ENCODE measurements around the gene GALK2. TPM values are rescaled to one million over a fixed set of nuclear protein-coding genes. Genes with fewer than 3 reads are reported as not detected.

GALK2 gene
- total RNA-seq, 1 experiment from 2014 or later = 13.7 TPM

DNA sequence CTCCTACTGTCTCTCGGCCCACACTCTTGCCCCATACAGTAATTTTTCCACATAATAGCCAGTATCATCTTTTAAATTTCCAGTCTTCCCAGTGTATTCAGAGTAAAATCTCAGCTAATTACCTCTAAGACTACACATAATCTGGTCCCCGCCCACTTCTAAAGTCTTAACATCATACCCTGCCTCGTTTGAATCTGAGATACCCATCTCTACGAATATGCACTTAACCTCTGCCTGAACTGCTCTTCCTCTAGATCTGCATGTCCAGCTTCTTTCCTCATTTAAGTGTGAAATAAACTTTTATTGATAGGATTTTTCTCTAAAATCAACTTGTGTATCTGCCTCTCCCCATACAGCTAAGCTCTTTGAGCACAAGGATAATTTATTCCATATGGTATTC is 49.2 kb upstream of the GALK2 start:
- Mint-ChIP-seq H3K4me1 (peaks cover 6% of the 10 kb centered on the region in 2 experiments), H3K27ac (peak overlapping the region in 1 of 3 experiments; percentile 91; a peak in 2 of 7 replicates), H3K36me3 (ENCODE audit: insufficient read depth in 1 of 3, low read depth in 3 of 3) (peaks cover 0 to 7% (median 0%) of the 10 kb centered on the region in 3 experiments; a peak in 2 of 7 replicates), H3K27me3 (ENCODE audit: low read depth) (no peaks in the 10 kb centered on the region), H3K9me3 (no peaks in the 10 kb centered on the region), H3K4me3 (no peak overlapping the region)
- TF ChIP-seq CTCF (conservative IDR thresholded peaks at IDR 0.05) = no peak
- Histone ChIP-seq H3K4me2 (ENCODE audit: insufficient read depth, insufficient read length, low read length) (no peak overlapping the region), H4K5ac (ENCODE audit: insufficient read length, low read depth, low read length) (no peak overlapping the region), H3K9ac (ENCODE audit: extremely low read depth, insufficient read length, low read length) (no peak overlapping the region), H3K4me1 (ENCODE audit: insufficient read depth, low read length) (no peaks in the 10 kb centered on the region), H3K23me2 (ENCODE audit: insufficient read length, low read depth, low read length, poor library complexity, severe bottlenecking) (no peaks in the 10 kb centered on the region), H3K23ac (ENCODE audit: insufficient read length, low read depth, low read length) (no peak overlapping the region), H2BK120ac (ENCODE audit: low read depth, low read length, poor library complexity, severe bottlenecking) (no peak overlapping the region), H2BK20ac (ENCODE audit: low read depth, low read length, poor library complexity, severe bottlenecking) (no peak overlapping the region), H2AK5ac (ENCODE audit: insufficient read length, low read length) (no peak overlapping the region), H4K8ac (replicated peaks; ENCODE audit: insufficient read length, low read depth, low read length) (no peak overlapping the region), H3K9me3 (ENCODE audit: control insufficient read depth, low read depth, low read length) (no peaks in the 10 kb centered on the region), H3K79me2 (ENCODE audit: insufficient read depth, low read length) (no peaks in the 10 kb centered on the region), H2BK15ac (ENCODE audit: low read depth, low read length) (no peak overlapping the region), H3K18ac (ENCODE audit: insufficient read length, low read depth, low read length) (no peak overlapping the region), H3K27me3 (ENCODE audit: insufficient read depth, low read length) (no peaks in the 10 kb centered on the region), H3T11ph (ENCODE audit: low read length) (no peak overlapping the region), H2BK12ac (ENCODE audit: insufficient read length, low read depth, low read length) (no peak overlapping the region), H3K14ac (ENCODE audit: insufficient read depth, low read length) (no peak overlapping the region), H4K20me1 (ENCODE audit: control insufficient read depth, insufficient read depth, insufficient read length) (no peaks in the 10 kb centered on the region), H4K91ac (ENCODE audit: insufficient read length, low read depth, low read length) (no peak overlapping the region), H3K79me1 (ENCODE audit: insufficient read depth, low read depth, low read length, poor library complexity, severe bottlenecking) (no peaks in the 10 kb centered on the region), H3K4ac (ENCODE audit: low read depth, low read length) (no peak overlapping the region), H3K27ac (ENCODE audit: insufficient read length, low read depth, low read length) (no peak overlapping the region), H3K56ac (ENCODE audit: insufficient read length, low read depth, low read length) (no peak overlapping the region), H2AFZ (ENCODE audit: low read length) (no peak overlapping the region), H2BK5ac (ENCODE audit: insufficient read length, low read length) (no peak overlapping the region)
- DNase-seq = no peak
- WGBS (ENCODE audit: extremely low coverage, insufficient read length, low lambda C conversion rate) = no CpG with 5 or more reads among the region's 4 CpGs
